Astrocyte (in vitro differentiated cells and primary cell): ENCODE results near the gene PITX1.

ENCODE experiments used
- EZH2 ChIP-seq: IDR thresholded peaks from 2 replicates; pipeline ENCODE4 v1.6.1; 2012; ENCODE audit warnings: mild to moderate bottlenecking, low read length, inconsistent platforms; ENCODE audit not compliant: insufficient read depth
- TF ChIP-seq, protein P1 (sequence below): IDR thresholded peaks from 2 replicates; pipeline ENCODE4 v1.5.1; 2011; ENCODE audit warnings: low read depth, mild to moderate bottlenecking, inconsistent platforms, low read length, moderate library complexity; ENCODE audit not compliant: insufficient read depth

DNA sequence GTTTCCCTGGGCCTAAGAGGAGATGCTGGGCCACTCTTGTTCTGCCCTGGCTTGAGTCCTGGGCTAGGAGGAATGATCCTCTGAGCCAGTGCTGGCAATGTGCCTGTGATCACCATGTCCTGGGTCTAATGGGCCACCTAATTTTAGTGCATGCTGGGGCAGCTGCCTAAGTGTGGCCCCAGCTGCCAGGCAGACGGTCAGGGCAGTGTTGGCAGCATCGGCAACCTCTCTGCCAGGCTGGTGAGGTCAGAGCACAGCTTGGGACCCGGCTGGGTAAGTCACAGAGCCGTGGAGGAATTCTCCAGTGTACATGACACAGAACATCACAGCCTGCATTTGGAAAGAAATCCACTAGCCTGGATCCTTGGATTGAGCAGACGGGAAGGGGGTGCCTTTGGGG lies 21.4 kb upstream of the PITX1 start:
- TF ChIP-seq, protein P1, sequence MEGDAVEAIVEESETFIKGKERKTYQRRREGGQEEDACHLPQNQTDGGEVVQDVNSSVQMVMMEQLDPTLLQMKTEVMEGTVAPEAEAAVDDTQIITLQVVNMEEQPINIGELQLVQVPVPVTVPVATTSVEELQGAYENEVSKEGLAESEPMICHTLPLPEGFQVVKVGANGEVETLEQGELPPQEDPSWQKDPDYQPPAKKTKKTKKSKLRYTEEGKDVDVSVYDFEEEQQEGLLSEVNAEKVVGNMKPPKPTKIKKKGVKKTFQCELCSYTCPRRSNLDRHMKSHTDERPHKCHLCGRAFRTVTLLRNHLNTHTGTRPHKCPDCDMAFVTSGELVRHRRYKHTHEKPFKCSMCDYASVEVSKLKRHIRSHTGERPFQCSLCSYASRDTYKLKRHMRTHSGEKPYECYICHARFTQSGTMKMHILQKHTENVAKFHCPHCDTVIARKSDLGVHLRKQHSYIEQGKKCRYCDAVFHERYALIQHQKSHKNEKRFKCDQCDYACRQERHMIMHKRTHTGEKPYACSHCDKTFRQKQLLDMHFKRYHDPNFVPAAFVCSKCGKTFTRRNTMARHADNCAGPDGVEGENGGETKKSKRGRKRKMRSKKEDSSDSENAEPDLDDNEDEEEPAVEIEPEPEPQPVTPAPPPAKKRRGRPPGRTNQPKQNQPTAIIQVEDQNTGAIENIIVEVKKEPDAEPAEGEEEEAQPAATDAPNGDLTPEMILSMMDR, result no peak
- TF ChIP-seq EZH2, result no peak
